Cardiac muscle cell (in vitro differentiated cells and primary cell): ENCODE measurements around the gene TRAF5. TPM values are rescaled to one million over a fixed set of nuclear protein-coding genes. Genes with fewer than 3 reads are reported as not detected.

Experiments used
- DNase-seq, 2 donors: peaks; one replicate each; pipeline versions ENCODE4 v3.0.0 to v3.0.0-alpha.2; 2010 to 2017; ENCODE audit warnings: low read depth in 1 of 2, low spot score in 1 of 2
- H3K27ac ChIP-seq: fragments of 200-600 bp; sonication (generic); 2 replicates; pipeline ENCODE4 v1.5.1; 2016
- H3K27me3 ChIP-seq: fragments of 200-600 bp; sonication (generic); 2 replicates; pipeline ENCODE4 v1.6.0; 2016; ENCODE audit warnings: control low read depth
- H3K36me3 ChIP-seq: fragments of 200-600 bp; sonication (generic); 2 replicates; pipeline ENCODE4 v1.5.1; 2016; ENCODE audit warnings: control low read depth
- H3K4me1 ChIP-seq: fragments of 200-600 bp; sonication (generic); 2 replicates; pipeline ENCODE4 v1.8.1; 2017; ENCODE audit warnings: low read depth, mild to moderate bottlenecking, mixed run types
- H3K4me3 ChIP-seq: fragments of 200-600 bp; sonication (generic); 2 replicates; pipeline ENCODE4 v1.5.1; 2016; ENCODE audit warnings: mild to moderate bottlenecking
- H3K9me3 ChIP-seq: fragments of 200-600 bp; sonication (generic); 2 replicates; pipeline ENCODE4 v1.5.1; 2017; ENCODE audit warnings: low read depth, mild to moderate bottlenecking, control low read depth
- polyA plus RNA-seq: library from polyadenylated mRNA; unstranded; fragments of >200 nt; fragmentation: Nextera tagmentation; extraction: Ambion mirVana; gene quantifications from 2 replicates; pipeline ENCODE4 v1.2.1, GENCODE V29; 2016
- total RNA-seq: library from RNA; depleted of rRNA; stranded (reverse); fragments of >200 nt; gene quantifications from 2 replicates; pipeline ENCODE4 v1.2.3, GENCODE V29; 2016
- TF ChIP-seq, protein P1 (sequence below): IDR thresholded peaks from 2 replicates; pipeline ENCODE4 v1.5.1; 2012; ENCODE audit warnings: low read depth, mild to moderate bottlenecking, low read length

The TRAF5 gene
- total and polyA plus RNA-seq, 2 experiments from 2014 or later, result 3.9 to 8.7 TPM

DNA sequence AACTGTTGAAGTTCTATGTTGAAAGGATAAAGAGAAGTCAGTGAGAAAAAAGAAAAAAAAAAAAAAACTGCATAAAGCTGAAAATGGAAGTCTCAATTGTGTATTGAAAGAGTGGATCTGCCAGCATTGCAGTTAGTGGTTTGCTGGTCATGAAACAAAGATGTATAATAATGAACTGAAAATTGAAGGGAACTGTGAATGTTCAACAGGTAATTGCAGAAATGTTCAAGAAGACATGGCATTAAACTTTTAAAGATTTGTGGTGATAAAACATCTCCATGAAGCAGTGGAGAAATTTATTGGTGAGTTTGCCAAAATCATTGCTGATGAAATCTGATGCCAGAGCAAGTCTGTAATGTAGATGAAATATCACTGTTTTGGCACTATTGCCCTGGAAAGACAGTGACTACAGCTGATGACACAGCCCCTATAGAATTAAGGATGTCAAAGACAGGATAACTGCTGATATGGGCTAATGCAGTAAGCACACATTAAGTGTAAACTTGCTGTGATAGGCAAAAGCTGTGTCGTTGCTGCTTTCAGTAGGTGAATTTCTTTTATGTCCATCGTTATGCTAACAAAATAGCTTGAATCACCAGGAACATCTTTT lies 94.3 kb downstream of the TRAF5 start:
- peak in 1 of 2 donors; percentile 7 for DNase-seq
- Histone ChIP-seq H3K27me3 (no peaks in the 10 kb centered on the region), H3K4me3 (no peak overlapping the region), H3K9me3 (no peaks in the 10 kb centered on the region), H3K36me3 (no peaks in the 10 kb centered on the region), H3K4me1 (no peaks in the 10 kb centered on the region), H3K27ac (no peak overlapping the region)
- TF ChIP-seq, protein P1, sequence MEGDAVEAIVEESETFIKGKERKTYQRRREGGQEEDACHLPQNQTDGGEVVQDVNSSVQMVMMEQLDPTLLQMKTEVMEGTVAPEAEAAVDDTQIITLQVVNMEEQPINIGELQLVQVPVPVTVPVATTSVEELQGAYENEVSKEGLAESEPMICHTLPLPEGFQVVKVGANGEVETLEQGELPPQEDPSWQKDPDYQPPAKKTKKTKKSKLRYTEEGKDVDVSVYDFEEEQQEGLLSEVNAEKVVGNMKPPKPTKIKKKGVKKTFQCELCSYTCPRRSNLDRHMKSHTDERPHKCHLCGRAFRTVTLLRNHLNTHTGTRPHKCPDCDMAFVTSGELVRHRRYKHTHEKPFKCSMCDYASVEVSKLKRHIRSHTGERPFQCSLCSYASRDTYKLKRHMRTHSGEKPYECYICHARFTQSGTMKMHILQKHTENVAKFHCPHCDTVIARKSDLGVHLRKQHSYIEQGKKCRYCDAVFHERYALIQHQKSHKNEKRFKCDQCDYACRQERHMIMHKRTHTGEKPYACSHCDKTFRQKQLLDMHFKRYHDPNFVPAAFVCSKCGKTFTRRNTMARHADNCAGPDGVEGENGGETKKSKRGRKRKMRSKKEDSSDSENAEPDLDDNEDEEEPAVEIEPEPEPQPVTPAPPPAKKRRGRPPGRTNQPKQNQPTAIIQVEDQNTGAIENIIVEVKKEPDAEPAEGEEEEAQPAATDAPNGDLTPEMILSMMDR, result no peak

- Histone ChIP-seq H3K9me3 (no peaks in the 10 kb centered on the region), H3K4me3 (no peak overlapping the region), H3K4me1 (no peaks in the 10 kb centered on the region), H3K36me3 (no peaks in the 10 kb centered on the region), H3K27me3 (no peaks in the 10 kb centered on the region), H3K27ac (no peak overlapping the region)
- TF ChIP-seq, protein P1, result no peak
- DNase-seq, result no peak
These were observed 97.4 kb downstream of the TRAF5 start for GRCh38 chr1:211424018-211424417.

Other genes starting within 250 kb of the TRAF5 start
- 0.18 and 0.54 TPM in 2 replicates for gene KCNH1, start 192.7 kb upstream of the TRAF5 start, total RNA-seq
- 0.04 TPM in 1 of 2 replicates, not detected in the other for gene KCNH1, start 192.7 kb upstream of the TRAF5 start, polyA plus RNA-seq
- gene RCOR3, start 67.5 kb upstream of the TRAF5 start, total RNA-seq, result 28.7 and 35.2 TPM in 2 replicates
- 36.6 and 42.8 TPM in 2 replicates for gene RCOR3, start 67.5 kb upstream of the TRAF5 start, polyA plus RNA-seq
- gene RD3, start 165.3 kb downstream of the TRAF5 start, total RNA-seq, result 0.46 TPM in 1 of 2 replicates, not detected in the other
- 0.49 and 0.99 TPM in 2 replicates for gene RD3, start 165.3 kb downstream of the TRAF5 start, polyA plus RNA-seq